NCI-H1694 treated with DMSO at 0.1 percent for 48 hours (cell line): ENCODE results near the gene DOCK8.

Experiments
- DNase-seq: peaks from one replicate; lab custom pipeline; 2025; lab: John Stamatoyannopoulos, UW

DOCK8 gene

GRCh38 chr9:495739-496138 lies 281.1 kb downstream of the DOCK8 start:
- DNase-seq = no peak

GRCh38 chr9:503326-503725 lies 288.7 kb downstream of the DOCK8 start:
- DNase-seq = no peak

GRCh38 chr9:503881-504852 lies 289.5 kb downstream of the DOCK8 start, which contains the start of gene KANK1:
KANK1 (plus strand) TSS chr9:504695.
- DNase-seq = peak; percentile 83

GRCh38 chr9:504921-505740 lies 290.5 kb downstream of the DOCK8 start:
- no peak for DNase-seq

GRCh38 chr9:505741-506059 lies 291.0 kb downstream of the DOCK8 start:
- DNase-seq = no peak

- DNase-seq = no peak
Measured at GRCh38 chr9:506281-506680, 291.6 kb downstream of the DOCK8 start.

- no peak for DNase-seq
Measured at GRCh38 chr9:511861-512260, 297.2 kb downstream of the DOCK8 start.

- no peak for DNase-seq
Measured at GRCh38 chr9:512555-513272, 298.0 kb downstream of the DOCK8 start.
